ENCODE measurements around the gene TCF7L1. TPM values are rescaled to one million over a fixed set of nuclear protein-coding genes. Genes with fewer than 3 reads are reported as not detected.
A peak's percentile ranks its signal among the peaks of the same experiment; 100 is the strongest.
"Not testable (repeated sequence)": the region's sequence is repeated elsewhere in the genome, so short reads cannot be mapped to it uniquely, and the experiment has no call there.

The TCF7L1 gene
- polyA plus RNA-seq, 1 of the 3 experiments (the other 2 are of a cell fraction) = 3.7 TPM

DNA sequence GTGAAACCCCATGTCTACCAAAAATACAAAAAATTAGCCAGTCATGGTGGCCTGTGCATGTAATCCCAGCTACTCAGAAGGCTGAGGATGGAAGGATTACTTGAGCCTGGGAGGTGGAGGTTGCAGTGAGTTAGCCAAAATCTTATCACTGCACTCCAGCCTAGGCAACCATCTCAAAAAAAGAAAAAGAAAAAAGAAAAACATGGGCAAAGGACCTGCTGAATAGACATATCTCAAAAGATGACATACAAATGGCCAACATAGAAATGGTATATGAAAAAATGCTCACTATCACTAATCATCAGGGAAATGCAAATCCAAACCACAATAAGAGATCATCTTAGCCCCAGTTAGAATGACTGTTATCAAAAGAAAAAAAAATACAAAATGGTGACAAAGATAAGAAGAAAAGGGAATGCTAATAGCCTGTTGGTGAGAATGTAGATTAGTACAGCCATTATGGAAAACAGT lies 196.0 kb downstream of the TCF7L1 start:
- no peaks in the 10 kb centered on the region for H3K9me3 ChIP-seq
- H2AFZ ChIP-seq (ENCODE audit: low read depth) = no peak overlapping the region
- no peaks in the 10 kb centered on the region for H3K9me2 ChIP-seq
- ChIA-PET POLR2A (interaction anchor here (0.9 to 1.6 kb wide), 2 partner anchors 17 to 20 kb away, joined by 3 to 4 read pairs; no protein-coding TSS in a partner anchor), CTCF (interaction anchor here (0.9 kb wide), 1 partner anchor 36 kb away, joined by 3 read pairs; no protein-coding TSS in a partner anchor)
- H3K9ac ChIP-seq = no peak overlapping the region
- H3K36me3 ChIP-seq (replicated peaks in 1 of 2; ENCODE audit: control insufficient read depth in 1 of 2, insufficient read depth in 2 of 2, low read length in 1 of 2) = peaks cover 15 to 23% of the 10 kb centered on the region in 2 experiments
- H3K4me3 ChIP-seq (ENCODE audit: low read depth in 2 of 2, low read length in 1 of 2) = no peak overlapping the region
- no peak overlapping the region for H3K27ac ChIP-seq (ENCODE audit: low read depth in 2 of 2, low read length in 1 of 2)
- H3K27me3 ChIP-seq (ENCODE audit: insufficient read depth) = no peaks in the 10 kb centered on the region
- peak overlapping the region; percentile 100 for H3K4me2 ChIP-seq
- peaks cover 7 to 24% of the 10 kb centered on the region in 2 experiments; a peak in 3 of 4 replicates for H3K4me1 ChIP-seq (ENCODE audit: control insufficient read depth in 1 of 2, insufficient read depth in 2 of 2, low read depth in 1 of 2, low read length in 1 of 2)
- TF ChIP-seq TAF1 (IDR thresholded peaks at IDR 0.05; ENCODE audit: borderline replicate concordance, low read depth, low read length) (no peak), ELF1 (IDR thresholded peaks at IDR 0.05) (no peak), NFIC (IDR thresholded peaks at IDR 0.05; ENCODE audit: borderline replicate concordance) (no peak), FOXM1 (IDR thresholded peaks at IDR 0.05; ENCODE audit: low read depth) (no peak), POLR2AphosphoS5 (IDR thresholded peaks at IDR 0.05; ENCODE audit: low read depth, low read length) (no peak), TEAD4 (IDR thresholded peaks at IDR 0.05; ENCODE audit: borderline replicate concordance, insufficient read depth) (no peak), USF2 (IDR thresholded peaks at IDR 0.05; ENCODE audit: borderline replicate concordance, low read depth, low read length) (no peak), SMC3 (IDR thresholded peaks at IDR 0.05; ENCODE audit: low read depth, low read length) (no peak), RFX5 (IDR thresholded peaks at IDR 0.05; ENCODE audit: low read length) (no peak)
- TF ChIP-seq, protein P1, sequence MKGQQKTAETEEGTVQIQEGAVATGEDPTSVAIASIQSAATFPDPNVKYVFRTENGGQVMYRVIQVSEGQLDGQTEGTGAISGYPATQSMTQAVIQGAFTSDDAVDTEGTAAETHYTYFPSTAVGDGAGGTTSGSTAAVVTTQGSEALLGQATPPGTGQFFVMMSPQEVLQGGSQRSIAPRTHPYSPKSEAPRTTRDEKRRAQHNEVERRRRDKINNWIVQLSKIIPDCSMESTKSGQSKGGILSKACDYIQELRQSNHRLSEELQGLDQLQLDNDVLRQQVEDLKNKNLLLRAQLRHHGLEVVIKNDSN (IDR thresholded peaks at IDR 0.05; ENCODE audit: borderline replicate concordance, low read depth) = no peak
- TF ChIP-seq, protein P2, sequence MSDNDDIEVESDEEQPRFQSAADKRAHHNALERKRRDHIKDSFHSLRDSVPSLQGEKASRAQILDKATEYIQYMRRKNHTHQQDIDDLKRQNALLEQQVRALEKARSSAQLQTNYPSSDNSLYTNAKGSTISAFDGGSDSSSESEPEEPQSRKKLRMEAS (IDR thresholded peaks at IDR 0.05; ENCODE audit: low read depth) = no peak
- peaks cover 29% of the 10 kb centered on the region for H4K20me1 ChIP-seq (ENCODE audit: insufficient read depth)
- no peak for DNase-seq
- peaks cover 36% of the 10 kb centered on the region for H3K79me2 ChIP-seq (ENCODE audit: insufficient read depth)
- peaks cover 3% of the 10 kb centered on the region for H3F3A ChIP-seq (replicated peaks; ENCODE audit: insufficient read depth)

- Histone ChIP-seq H3K36me3 (replicated peaks in 1 of 2; ENCODE audit: control insufficient read depth in 1 of 2, insufficient read depth in 2 of 2, low read length in 1 of 2) (peaks cover 10 to 18% of the 10 kb centered on the region in 2 experiments), H3K4me1 (ENCODE audit: control insufficient read depth in 1 of 2, insufficient read depth in 2 of 2, low read depth in 1 of 2, low read length in 1 of 2) (peaks cover 7 to 23% of the 10 kb centered on the region in 2 experiments; a peak in 3 of 4 replicates), H3K79me2 (ENCODE audit: insufficient read depth) (peaks cover 31% of the 10 kb centered on the region), H4K20me1 (ENCODE audit: insufficient read depth) (peaks cover 27% of the 10 kb centered on the region)
- H3K27me3 ChIP-seq (ENCODE audit: insufficient read depth); H3K9me3 ChIP-seq; H3K4me3 ChIP-seq (ENCODE audit: low read depth in 2 of 2, low read length in 1 of 2); H3K4me2 ChIP-seq; H3K27ac ChIP-seq (ENCODE audit: low read depth in 2 of 2, low read length in 1 of 2); CTCF ChIA-PET; H3K9me2 ChIP-seq; H2AFZ ChIP-seq (ENCODE audit: low read depth); DNase-seq; H3F3A ChIP-seq (replicated peaks; ENCODE audit: insufficient read depth); H3K9ac ChIP-seq: not testable (repeated sequence)
- WGBS (ENCODE audit: low lambda C conversion rate) = 82% methylated on average over 3 of the region's 3 CpGs
- POLR2A ChIA-PET = interaction anchor here (0.9 kb wide), 1 partner anchor 21 kb away, joined by 3 read pairs; no protein-coding TSS in a partner anchor
These were observed 196.5 kb downstream of the TCF7L1 start for GRCh38 chr2:85329701-85330100.

All from SK-N-SH (cell line).